K562 (cell line): ENCODE data around the gene RHAG. TPM values are rescaled to one million over a fixed set of nuclear protein-coding genes. Genes with fewer than 3 reads are reported as not detected.
A peak's percentile ranks its signal among the peaks of the same experiment; 100 is the strongest.

Experiments used
- CSDE1 ChIP-seq, 2 experiments: fragments of 450-650 bp; IDR thresholded peaks; 2 replicates each; pipeline ENCODE4 v1.6.1; 2016; ENCODE audit warnings: mild to moderate bottlenecking in 1 of 2
- CTBP1 ChIP-seq: fragments of 450-650 bp; IDR thresholded peaks from 2 replicates; pipeline ENCODE4 v1.6.1; 2016; ENCODE audit warnings: borderline replicate concordance
- CTCF ChIP-seq, 3 experiments: IDR thresholded peaks in 2 of 3; conservative IDR thresholded peaks in 1 of 3; 2 replicates each; pipeline ENCODE4 v1.5.1; 2011 to 2012; ENCODE audit warnings: low read length in 3 of 3, mild to moderate bottlenecking in 3 of 3, control low read depth in 2 of 3, improper control_type of control experiment in 1 of 3, inconsistent platforms in 1 of 3, low read depth in 1 of 3, mixed read lengths in 1 of 3, moderate library complexity in 1 of 3; ENCODE audit not compliant: insufficient read depth in 2 of 3
- DLX4 ChIP-seq: fragments of 250-450 bp; sonication (Bioruptor Pico); IDR thresholded peaks from 2 replicates; pipeline ENCODE4 v1.6.1; 2021; ENCODE audit warnings: mild to moderate bottlenecking
- FOXP1 ChIP-seq: sonication (generic); formaldehyde crosslinking; IDR thresholded peaks from 2 replicates; pipeline ENCODE4 v1.8.0; 2022; ENCODE audit warnings: mild to moderate bottlenecking, missing genetic modification reagents
- HDAC6 ChIP-seq: IDR thresholded peaks from 2 replicates; pipeline ENCODE4 v1.6.1; 2012; ENCODE audit warnings: low read depth, mild to moderate bottlenecking, control low read depth, inconsistent platforms, low read length, moderate library complexity
- HMGN3 ChIP-seq: IDR thresholded peaks from 2 replicates; pipeline ENCODE4 v1.6.1; 2011; ENCODE audit warnings: borderline replicate concordance, low read depth, mild to moderate bottlenecking, mixed read lengths, low read length; ENCODE audit not compliant: insufficient read length; ENCODE audit errors: extremely low read depth
- NR0B1 ChIP-seq: fragments of 450-650 bp; IDR thresholded peaks from one replicate; pipeline ENCODE4 v1.6.1; 2018; ENCODE audit warnings: mild to moderate bottlenecking, moderate library complexity; ENCODE audit not compliant: partially characterized antibody
- RFX1 ChIP-seq: fragments of 450-650 bp; IDR thresholded peaks from 2 replicates; pipeline ENCODE4 v1.6.1; 2016; ENCODE audit warnings: mild to moderate bottlenecking, moderate library complexity
- SMAD1 ChIP-seq: fragments of 150-350 bp; IDR thresholded peaks from 2 replicates; pipeline ENCODE4 v1.6.1; 2014; ENCODE audit warnings: low read length, low read depth; ENCODE audit not compliant: partially characterized antibody
- SMARCA4 ChIP-seq: fragments of 450-650 bp; IDR thresholded peaks from 2 replicates; pipeline ENCODE4 v1.6.1; 2016
- SPI1 ChIP-seq: IDR thresholded peaks from 2 replicates; pipeline ENCODE4 v1.6.1; 2011; ENCODE audit warnings: low read depth, low read length, control low read depth, borderline replicate concordance
- ZBTB43 ChIP-seq: sonication (generic); formaldehyde crosslinking; IDR thresholded peaks from 2 replicates; pipeline ENCODE4 v1.8.0; 2023; ENCODE audit warnings: mild to moderate bottlenecking, missing genetic modification reagents
- ZC3H4 ChIP-seq: sonication (generic); formaldehyde crosslinking; IDR thresholded peaks from 2 replicates; pipeline ENCODE4 v1.9.0; 2021; ENCODE audit warnings: missing genetic modification reagents, borderline replicate concordance
- ZNF277 ChIP-seq: fragments of 250-450 bp; sonication (Bioruptor Pico); IDR thresholded peaks from 2 replicates; pipeline ENCODE4 v1.8.0; 2022; ENCODE audit warnings: inconsistent platforms, mild to moderate bottlenecking, moderate library complexity, borderline replicate concordance
- ZNF280A ChIP-seq: fragments of 450-650 bp; IDR thresholded peaks from 2 replicates; pipeline ENCODE4 v1.6.1; 2018; ENCODE audit warnings: mild to moderate bottlenecking, low read depth; ENCODE audit not compliant: partially characterized antibody
- polyA plus RNA-seq, 8 experiments: library from polyadenylated mRNA; depleted of rRNA in 4 of 8; stranded (reverse) in 5 of 8; unstranded in 3 of 8; fragments of >200 nt; fragmentation: Nextera tagmentation in 2 of 8; fragmentation: Illumina TruSeq in 1 of 8; extraction: Ambion mirVana in 2 of 8; extraction: Trizol in 1 of 8; gene quantifications; 2 replicates each; pipeline versions ENCODE4 v1.2.1 to v1.2.3, GENCODE V29; 2011 to 2014; ENCODE audit warnings: inconsistent platforms in 1 of 8, missing spikeins in 1 of 8
- total RNA-seq, 7 experiments: library from RNA; depleted of rRNA in 6 of 7; stranded (reverse); fragments of >200 nt in 6 of 7; fragmentation: Illumina TruSeq in 2 of 7; extraction: Trizol in 2 of 7; gene quantifications; 2 replicates each; pipeline versions ENCODE4 v1.2.1 to v1.2.3, GENCODE V29; 2011 to 2021; ENCODE audit warnings: low replicate concordance in 1 of 7

Gene RHAG
- total and polyA plus RNA-seq, 9 of the 15 experiments (the other 6 are each of a cell fraction or from before 2014, with no cell fraction given): 290 to 1,202 (median 505) TPM

- TF ChIP-seq NR0B1 (no peak), ZNF280A (no peak), SPI1 (no peak), ZNF277 (no peak), ZC3H4 (no peak), FOXP1 (CRISPR knock-in tag) (no peak), HDAC6 (no peak), SMAD1 (peak; percentile 91), ZBTB43 (no peak), CTCF (IDR thresholded peaks at IDR 0.05 in 2 of 3, conservative IDR thresholded peaks at IDR 0.05 in 1 of 3; ENCODE audit: insufficient read depth in 2 of 3, low read depth in 1 of 3, low read length in 3 of 3) (no peak), CSDE1 (IDR thresholded peaks at IDR 0.05) (no peak), DLX4 (CRISPR knock-in tag) (no peak), SMARCA4 (peak; percentile 87), CTBP1 (peak; percentile 53; the same call in 1 of the 2 replicates), HMGN3 (no peak), RFX1 (no peak)
Measured at GRCh38 chr6:49636713-49637349, at the start of gene RHAG (continued).
